ENCODE data around the gene LYVE1.

Gene LYVE1

DNA sequence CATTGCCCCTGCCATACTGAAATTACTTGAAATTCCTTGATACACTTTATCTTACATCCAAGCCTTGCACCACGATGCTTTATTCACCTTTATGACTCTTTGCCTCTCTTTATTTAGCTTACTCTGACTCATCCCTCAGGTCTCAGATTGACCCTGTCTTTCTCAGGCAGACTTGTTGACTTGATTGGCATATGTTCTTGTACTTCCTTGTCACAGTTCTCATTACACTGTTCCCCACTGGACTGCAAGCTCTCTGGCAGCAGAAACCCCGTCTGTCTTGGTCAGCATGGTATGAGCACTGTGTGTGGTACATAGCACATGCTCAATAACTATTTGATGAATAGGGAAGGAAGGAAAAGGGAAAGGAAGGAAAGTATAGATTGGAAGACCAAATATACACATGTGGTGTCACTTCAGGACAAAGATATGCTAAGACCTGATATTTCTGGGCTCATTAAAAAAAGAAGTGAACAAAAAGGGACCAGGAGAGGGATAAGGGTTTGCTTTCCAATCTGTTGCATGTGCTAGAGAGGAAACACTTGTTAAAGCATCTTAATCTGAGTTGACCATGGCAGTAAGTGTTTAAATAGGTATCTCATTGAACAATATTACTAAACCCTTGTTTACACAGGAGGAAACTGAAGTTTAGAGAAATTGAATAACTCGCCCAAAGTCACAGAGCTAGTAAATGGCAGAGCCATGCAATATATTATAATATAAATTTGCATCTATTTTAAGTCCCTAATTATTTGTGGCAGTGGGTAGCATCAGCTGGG lies 7.2 kb downstream of the LYVE1 start:
- no peak for DNase-seq

GRCh38 chr11:10558288-10558687 lies 10.2 kb downstream of the LYVE1 start:
- no peak for DNase-seq

GRCh38 chr11:10556590-10556989 lies 11.9 kb downstream of the LYVE1 start:
- DNase-seq = no peak

DNA sequence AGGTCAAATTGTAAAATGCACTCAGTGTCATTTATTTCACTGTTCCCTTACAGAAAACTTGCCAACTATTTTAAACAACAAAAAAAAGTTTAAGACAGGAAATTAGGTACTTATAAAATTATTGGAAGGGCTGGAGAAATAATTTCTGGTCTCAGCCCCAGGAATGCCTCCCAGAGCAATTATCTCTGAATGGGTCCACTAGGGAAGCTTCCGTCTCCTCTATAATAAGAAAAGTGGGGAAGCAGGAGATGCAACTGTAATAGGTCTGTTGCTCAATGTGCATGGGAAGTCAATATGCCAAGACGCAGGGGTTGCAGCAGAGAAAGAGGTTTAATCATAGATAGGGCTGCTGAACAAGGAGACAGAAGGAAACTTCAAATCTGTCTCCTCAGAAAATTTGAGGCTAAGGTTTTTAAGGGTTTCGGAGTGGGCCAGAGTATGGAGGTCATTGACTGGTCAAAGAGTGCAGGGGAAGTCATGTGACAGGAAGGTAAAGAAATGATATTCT lies 16.6 kb downstream of the LYVE1 start:
- no peak for DNase-seq

- DNase-seq = no peak
These were observed 17.2 kb downstream of the LYVE1 start for GRCh38 chr11:10551290-10551592.

DNA sequence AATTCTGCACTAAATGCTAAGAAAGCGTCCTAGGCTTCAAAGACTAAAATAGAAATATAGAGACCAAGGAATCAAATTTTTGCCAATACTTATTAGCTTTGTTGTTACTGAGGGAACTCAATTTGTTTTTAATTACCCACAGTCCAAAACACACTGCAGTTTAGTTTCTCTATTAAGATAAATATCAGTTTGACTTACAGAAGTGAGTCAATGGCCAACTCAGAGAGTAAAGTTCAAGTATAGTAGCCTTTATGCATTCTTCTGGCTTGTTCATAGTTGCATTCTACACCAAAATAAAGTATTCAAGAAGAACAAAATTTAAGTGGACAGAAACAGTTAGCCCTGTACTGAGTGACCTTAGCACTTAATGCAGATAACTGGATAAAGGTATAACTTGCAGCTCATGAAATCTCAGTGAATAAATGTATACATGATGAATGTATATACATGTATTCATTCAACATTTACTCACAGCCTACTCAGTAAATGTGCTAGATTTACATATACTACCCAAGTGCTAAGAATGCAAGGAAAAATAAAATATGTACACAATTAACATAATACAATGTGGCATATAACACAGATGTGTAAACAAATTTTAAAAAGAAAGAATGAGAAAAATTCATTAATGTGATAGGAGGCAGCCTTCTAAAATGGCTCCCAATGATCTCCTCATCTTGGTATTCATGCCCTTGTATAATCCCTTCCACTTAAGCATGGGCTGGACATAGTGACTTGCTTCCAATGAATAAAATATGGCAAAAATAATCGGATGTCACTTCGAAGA lies 17.8 kb downstream of the LYVE1 start:
- DNase-seq = no peak

DNA sequence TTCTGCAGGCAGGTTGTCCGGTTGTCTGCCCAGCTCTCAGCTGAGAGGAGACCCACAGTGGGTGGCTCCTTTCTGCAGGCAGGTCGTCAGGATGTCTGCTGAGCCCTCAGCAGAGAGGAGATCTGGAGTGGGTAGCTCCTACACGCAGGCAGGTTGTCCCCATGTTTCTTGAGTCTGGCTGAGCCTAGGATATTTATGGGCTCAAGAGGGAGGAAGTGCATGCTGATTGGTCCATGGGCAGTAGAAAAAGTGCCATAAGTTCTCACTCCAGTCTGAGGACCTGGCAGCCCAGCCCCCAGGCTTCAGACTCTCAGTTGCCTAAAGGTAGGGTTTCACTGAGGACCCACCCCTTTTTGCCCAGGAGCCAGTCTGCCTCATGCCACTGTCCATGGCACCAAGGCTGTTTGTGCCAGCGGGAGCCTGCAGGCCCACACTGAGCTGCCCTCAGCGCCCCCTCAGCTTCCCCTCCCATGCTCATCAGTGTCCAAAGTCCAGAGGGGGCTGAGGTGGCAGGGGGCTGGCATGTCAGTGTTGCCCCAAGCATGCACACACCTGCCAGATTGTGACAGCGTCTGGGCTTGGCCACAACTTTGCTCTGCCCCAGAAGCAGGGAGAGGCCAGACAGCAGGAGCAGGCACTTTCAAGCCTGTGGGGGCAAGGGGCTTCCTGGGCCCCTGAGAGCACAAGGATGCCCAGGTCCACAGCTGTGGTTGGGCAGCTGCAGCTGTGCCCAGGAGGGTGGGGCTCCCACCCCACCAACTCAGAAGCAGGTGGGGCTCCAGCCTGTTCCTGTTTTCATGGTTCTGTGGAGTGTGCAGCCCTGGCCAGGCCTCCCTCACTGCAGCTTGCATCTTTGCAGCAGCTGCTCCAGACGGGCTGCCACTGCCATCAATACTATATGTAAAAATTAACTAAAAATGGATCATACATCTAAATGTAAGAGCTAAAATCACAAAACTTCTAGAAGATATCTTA lies 23.7 kb downstream of the LYVE1 start:
- DNase-seq = no peak

DNA sequence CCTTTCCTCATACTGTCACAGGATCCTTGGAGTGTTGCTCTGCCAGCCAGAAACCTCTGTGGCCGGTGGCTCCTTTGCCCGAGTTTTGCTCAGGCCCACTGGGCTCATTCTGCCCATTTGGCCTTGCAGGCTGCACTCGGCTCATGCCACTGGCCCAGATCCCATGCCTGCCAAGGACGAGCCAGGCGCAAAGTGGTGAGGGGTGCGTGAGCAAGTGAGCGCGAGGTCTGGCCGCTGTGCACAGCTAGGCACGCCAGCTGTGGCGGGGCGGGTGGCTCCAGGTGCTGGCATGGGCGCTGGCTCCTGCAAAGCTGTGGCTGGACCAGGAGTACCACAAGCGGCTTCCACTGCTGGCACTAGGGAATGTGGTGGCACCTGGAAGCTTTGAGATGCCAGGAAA lies 24.7 kb downstream of the LYVE1 start:
- no peak for DNase-seq

DNA sequence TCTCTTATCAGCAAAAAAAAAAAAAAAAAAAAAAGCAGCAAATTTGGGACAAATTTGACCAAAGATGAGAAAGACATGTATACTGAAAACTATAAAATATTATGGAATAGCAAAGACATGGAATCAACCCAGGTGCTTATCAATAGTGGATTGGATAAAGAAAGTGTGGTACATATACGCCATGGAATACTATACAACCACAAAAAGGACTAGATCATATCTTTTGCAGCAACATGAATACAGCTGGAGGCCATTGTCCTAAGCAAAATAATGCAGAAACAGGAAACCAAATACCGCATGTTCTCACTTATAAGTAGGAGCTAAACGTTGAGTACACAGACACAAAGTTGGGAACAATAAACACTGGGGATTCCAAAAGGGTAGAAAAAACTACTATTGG lies 25.7 kb downstream of the LYVE1 start:
- DNase-seq = no peak

DNA sequence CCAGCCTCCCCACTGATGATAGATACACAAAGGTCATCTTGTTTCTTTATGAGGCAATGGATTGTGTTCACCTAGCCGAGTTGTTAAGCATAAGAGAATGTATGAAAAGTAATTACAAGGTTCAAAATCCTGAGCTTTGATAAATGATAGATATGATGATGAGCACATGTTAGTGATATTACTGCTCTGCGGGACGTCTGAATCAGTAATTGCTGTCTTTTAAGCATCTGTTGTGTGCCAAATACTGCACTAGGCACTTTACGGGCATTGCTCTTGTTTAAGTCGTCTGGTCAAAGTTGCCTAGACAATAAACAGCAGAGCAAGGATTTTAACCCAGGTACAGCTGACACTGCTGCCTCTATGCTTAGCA lies 26.9 kb downstream of the LYVE1 start:
- DNase-seq = no peak

- peak in 55 of 56 donors; percentile 59 to 97 (median 88) for DNase-seq
These were observed 27.4 kb downstream of the LYVE1 start, which contains the start of gene RNF141 for GRCh38 chr11:10540915-10541560. TSS of gene RNF141 (minus strand) at chr11:10541187. CDS start at chr11:10534158, 7,029 bp downstream.

- peak in 15 of 56 donors; percentile 30 to 74 (median 54) for DNase-seq
These were observed 27.9 kb downstream of the LYVE1 start for GRCh38 chr11:10540546-10540914.

DNA sequence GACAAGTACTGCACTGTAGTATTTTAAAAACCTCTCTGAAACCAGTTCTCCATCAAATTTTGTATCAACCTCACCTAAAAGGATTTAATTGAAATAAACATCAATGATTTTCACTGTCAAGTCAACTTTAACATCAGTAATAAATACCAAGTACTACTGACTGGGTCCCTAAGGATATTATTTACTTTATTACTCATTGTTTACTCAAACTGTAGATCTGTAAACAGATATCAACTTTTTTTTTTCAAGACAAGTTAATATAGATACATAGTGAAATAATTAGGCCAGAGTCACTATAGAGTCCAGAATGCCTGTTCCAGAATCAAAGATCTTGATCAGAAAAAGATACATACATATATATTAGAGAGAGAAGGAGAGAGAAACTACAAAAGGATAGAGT lies 29.1 kb downstream of the LYVE1 start:
- no peak for DNase-seq

GRCh38 chr11:10538924-10539323 lies 29.5 kb downstream of the LYVE1 start:
- no peak for DNase-seq

DNA sequence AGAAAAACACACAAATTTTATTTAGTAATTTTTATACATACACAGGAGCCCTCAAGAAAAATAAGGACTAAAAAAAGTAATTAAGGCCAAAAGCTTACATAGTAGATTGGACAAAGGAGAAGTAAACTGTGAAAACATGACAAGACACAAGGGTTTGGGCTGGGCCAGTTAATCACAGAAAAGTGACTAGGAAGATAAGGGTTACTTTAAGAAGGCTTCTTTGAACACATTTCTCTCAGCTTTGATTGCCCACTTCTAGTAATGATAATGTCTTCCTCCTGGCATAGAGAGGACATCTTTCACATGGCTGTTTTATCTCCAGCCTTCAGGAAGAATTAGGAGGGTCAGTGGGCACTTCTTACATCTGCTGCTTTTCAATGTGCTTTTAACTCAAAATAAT lies 30.9 kb downstream of the LYVE1 start:
- DNase-seq = no peak

DNA sequence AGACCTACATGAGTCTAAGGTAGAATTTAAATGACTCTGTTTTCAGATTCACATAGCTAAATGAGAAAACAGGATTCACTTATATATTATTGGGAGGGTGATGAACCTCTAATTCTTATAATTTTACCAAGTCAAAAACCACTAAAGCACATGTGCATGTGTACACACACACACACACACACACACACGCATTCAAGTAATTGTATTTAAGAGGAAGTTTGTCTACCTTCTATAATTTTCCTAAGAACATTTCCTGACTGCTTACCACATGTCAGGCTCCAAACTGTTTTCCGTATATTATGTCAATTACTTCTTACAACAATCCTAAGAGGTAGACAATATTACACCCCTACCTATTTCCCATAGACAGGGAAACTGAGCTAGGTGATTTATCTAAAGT lies 34.1 kb downstream of the LYVE1 start:
- no peak for DNase-seq

- DNase-seq = no peak
These were observed 35.1 kb downstream of the LYVE1 start for GRCh38 chr11:10533323-10533722.

GRCh38 chr11:10532526-10532925 lies 35.9 kb downstream of the LYVE1 start:
- no peak for DNase-seq

GRCh38 chr11:10529279-10529678 lies 39.2 kb downstream of the LYVE1 start:
- DNase-seq = no peak

DNA sequence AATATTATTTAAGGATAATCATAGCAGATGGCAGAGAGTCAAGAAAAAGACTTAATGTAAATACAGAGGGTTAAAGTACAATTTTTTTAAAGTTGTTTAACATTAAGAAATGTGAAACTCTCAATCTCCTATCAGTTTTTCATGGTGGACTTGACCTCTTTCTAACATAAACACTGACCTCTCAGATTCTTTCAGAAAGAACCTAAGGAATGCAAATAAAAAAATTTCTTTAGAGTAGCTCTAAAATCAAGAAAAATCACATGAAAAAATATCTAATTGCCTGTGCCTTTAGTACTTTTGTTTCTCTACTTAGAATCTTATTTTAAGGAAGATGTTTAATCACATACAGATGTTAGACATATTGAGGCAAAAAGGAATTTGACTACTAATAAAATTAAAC lies 40.3 kb downstream of the LYVE1 start:
- DNase-seq = no peak
